Posterior cingulate gyrus (tissue), 11 donors: ENCODE results near the gene AK2.

Experiments used
- DNase-seq, 10 donors: peaks; one replicate each; pipeline versions ENCODE4 v3.0.0 to v3.0.0-alpha.2; 2020 to 2021; ENCODE audit warnings: mixed read lengths in 3 of 10
- intact Hi-C: fragments of 100-400 bp; cut with DNase I; formaldehyde crosslinking; loops from one replicate; pipeline ENCODE4 v1.15.1; 2023

AK2 gene

GRCh38 chr1:32960342-32960741, 76.3 kb downstream of the AK2 start:
- DNase-seq = no peak
- intact Hi-C loops = loop anchor here (10.0 kb wide), 1 partner anchor 74 kb away; the partner anchor contains the start of gene AK2

GRCh38 chr1:32958827-32959226, 77.9 kb downstream of the AK2 start:
- intact Hi-C loops = no loop called here
- DNase-seq = no peak
